GM18861 (cell line): ENCODE results near the gene DNTT.

ENCODE experiments used
- ATAC-seq: cut with Tn5 transposase; IDR thresholded peaks from one replicate; pipeline ENCODE4 v1.9.1; 2021; ENCODE audit not compliant: unreplicated experiment

Gene DNTT

GRCh38 chr10:96275685-96276418, 28.4 kb upstream of the DNTT start:
- ATAC-seq, result no peak

GRCh38 chr10:96276426-96276825, 27.8 kb upstream of the DNTT start:
- ATAC-seq, result no peak

DNA sequence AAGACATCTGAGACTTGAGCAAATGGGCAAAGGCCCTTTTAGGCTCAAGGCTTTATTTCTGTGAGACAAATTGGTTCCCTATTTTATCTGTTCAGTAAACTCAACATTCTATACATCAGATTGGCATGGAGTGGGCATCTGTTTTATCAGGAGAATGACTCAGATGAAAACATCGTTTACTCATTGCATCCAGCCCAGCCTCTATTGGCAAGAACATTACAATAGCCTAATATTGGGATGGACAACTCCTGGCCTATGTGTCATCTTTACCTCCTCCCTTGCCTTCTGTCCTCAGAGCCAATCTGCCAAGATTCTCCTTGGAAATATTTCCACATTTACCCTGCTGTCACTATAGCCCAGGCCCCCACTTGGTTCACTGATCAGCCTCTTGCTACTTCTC, 27.4 kb upstream of the DNTT start:
- no peak for ATAC-seq

DNA sequence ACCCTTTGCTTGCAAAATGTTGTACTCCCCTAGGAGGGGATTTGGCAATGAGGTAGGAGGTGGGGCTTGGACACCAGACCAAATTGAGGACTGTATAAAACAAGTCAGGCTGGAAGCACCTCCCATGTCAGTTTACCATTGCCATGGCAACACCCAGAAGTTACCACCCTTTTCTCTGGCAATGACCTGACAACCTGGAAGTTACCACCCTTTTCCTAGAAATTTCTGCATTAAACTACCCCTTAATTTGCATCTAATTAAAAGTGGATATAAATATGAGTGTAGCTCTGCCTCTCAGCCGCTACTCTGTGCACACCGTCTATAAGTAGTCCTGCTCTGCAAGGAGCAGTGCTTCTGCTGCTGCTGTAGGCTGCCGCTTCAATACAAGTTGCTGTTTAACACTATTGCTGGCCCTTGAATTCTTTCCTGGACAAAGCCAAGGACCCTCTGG, 25.0 kb upstream of the DNTT start:
- ATAC-seq, result no peak

DNA sequence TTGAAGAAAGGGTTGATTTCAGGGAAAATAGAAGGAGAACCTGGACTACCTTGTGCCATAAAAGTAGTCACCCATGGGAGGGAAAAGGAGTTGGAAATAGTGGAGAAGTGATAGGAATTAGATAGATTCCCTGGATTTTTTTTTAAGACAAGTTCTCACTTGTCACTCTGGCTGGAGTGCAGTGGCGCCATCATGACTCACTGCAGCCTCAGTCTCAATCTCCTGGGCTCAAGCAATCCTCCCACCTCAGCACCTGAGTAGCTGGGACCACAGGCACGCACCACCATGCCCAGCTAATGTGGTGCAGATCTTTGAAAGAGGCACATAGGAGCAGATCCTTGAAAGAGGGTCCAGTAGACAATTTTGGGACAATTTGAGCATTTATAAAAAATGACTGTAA, 23.4 kb upstream of the DNTT start:
- ATAC-seq, result no peak

- no peak for ATAC-seq
Measured at GRCh38 chr10:96281444-96282029, 22.7 kb upstream of the DNTT start.

DNA sequence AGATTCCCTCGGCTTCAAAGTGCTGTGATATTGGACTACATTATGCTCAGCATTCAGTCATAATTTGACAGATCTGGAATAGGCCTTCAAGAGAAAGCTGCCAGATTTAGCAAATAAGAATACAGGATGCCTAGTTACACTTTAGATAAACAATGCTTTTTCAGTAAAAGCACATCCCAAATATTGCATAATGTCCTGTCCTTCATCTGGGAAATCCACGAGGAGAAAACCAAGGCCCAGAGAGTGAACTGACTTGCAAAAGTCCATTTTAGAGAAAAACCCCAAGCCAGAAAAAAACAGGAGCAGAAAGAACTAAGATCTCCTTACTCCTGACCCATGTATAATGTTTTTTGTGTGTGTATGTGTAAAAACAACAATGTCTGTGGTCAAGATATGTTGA, 20.9 kb upstream of the DNTT start:
- ATAC-seq, result no peak

GRCh38 chr10:96283756-96284155, 20.5 kb upstream of the DNTT start:
- no peak for ATAC-seq

- no peak for ATAC-seq
Measured at GRCh38 chr10:96285331-96285752, 18.9 kb upstream of the DNTT start.

- ATAC-seq, result peak; percentile 43
Measured at GRCh38 chr10:96287392-96288105, 16.7 kb upstream of the DNTT start.

DNA sequence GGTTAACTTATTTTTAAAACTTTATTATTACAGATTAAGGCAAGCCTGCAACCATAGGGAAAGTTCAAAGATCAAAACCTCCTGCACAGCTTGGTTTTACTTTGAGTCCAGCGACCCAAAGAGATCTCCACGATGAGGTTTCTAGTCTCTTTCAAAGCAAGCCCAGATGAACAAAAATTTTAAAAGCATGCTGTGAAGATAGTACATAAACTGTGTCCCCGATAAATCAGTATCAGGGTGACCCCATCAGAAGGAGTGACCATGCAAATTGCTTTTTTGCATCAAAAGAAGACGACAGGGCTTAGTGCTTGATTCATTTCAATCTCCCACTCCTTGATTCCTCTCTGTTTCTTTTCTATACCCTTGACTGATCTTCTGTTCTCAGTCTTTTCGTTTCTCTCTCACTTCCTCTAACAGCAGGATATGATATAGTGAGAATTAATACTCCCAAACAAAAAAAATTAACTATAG, 16.0 kb upstream of the DNTT start:
- peak; percentile 69 for ATAC-seq

GRCh38 chr10:96289218-96289910, 14.9 kb upstream of the DNTT start:
- ATAC-seq, result no peak

DNA sequence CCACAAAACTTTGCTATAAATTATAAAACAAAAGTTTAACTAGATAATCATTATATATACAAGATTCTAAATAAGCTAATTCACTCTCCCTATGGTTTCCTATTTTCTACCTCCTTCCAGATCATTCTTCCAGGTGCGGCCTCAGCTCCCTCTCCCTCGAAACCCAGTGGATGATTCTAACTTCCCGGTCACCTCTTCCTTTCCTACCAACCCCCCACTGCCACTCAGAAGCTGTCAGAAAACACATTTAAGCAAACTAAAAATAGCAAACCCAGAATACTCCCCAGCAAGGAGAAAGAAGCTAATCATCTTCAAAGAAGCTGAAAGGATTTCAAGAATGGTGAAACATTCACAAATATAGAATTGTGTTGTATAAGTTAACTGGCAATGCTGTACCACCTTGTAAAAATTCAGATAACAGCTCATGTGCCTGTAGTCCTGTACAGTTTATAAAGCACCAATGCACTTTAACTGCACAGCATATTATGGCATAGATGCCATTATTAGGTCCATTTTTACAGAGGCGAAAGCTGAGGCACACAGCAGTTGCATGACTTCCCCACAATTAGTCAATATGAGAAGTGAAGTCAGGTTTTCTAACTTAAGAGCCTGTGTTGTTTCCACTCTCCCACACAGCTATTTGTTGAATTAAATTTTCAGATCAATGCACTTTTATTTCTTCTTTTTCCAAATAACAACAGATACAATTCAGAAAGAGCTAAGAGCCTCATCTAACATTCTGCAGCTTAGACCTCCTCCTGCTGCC, 13.7 kb upstream of the DNTT start:
- no peak for ATAC-seq

- ATAC-seq, result peak; percentile 38
Measured at GRCh38 chr10:96292971-96293920, 11.0 kb upstream of the DNTT start.

DNA sequence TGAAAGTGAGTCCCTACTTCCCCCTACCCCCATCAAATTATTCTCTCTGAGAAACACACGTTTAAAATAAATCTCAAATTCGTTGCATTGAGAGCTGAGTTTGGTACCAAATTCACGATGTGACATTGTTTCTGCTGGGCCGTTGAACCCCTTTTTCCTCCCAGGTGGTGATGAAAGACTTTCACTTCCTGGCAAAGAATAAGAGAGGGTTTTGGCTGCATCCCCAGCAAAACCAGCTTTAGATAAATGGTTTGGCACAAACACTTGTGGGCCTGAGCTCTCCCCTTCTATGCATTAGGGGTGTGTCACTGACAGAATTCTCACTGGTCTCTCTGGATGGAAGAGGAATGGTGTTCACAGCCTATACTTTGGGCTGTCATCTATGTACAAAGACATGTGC, 8.8 kb upstream of the DNTT start:
- no peak for ATAC-seq

DNA sequence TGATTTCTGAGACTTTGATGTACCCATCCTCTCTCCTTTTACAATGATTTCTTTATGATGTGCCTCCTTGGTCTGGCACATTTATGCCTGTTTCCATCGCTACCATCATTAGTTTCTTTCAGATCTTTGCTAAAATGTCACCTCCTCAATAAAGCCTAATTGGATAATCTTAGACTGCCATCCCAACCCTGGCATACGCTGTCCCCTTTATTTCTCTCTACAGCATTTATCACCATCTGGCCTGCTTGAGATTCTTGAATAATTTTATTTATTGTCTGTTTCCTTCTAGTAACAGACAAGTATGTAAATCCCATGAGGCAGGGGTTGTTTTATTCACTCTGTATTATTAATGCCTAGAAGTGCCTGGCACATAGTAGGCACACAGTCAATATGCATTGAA, 6.7 kb upstream of the DNTT start:
- ATAC-seq, result no peak

DNA sequence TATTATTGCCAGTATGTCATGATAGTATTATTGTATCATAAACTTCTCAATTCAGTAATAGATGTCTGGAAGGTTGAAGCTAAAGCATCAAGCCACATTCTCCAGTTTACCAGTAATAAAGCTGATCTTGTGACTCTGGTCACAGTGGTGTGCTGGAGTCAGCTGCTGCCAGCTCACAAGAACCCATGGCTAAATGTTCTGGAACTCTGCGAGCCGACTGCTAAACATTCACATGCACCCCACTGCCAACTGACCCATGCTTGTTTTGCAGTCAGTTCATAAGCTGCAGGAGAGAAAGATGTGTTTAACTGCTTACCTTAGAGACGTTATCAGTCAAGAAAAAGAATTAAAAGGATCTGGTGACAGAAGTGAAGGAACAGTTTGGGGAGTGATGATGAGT, 5.9 kb upstream of the DNTT start:
- no peak for ATAC-seq

- no peak for ATAC-seq
Measured at GRCh38 chr10:96299383-96299782, 4.9 kb upstream of the DNTT start.

- no peak for ATAC-seq
Measured at GRCh38 chr10:96301616-96302015, 2.6 kb upstream of the DNTT start.

- ATAC-seq, result no peak
Measured at GRCh38 chr10:96305019-96305418, 785 bp downstream of the DNTT start.
